Measurements from ENCODE around the gene FAM186B. TPM values are rescaled to one million over a fixed set of nuclear protein-coding genes. Genes with fewer than 3 reads are reported as not detected.

The FAM186B gene
- total RNA-seq, 1 experiment from 2014 or later: 0.39 TPM

DNA sequence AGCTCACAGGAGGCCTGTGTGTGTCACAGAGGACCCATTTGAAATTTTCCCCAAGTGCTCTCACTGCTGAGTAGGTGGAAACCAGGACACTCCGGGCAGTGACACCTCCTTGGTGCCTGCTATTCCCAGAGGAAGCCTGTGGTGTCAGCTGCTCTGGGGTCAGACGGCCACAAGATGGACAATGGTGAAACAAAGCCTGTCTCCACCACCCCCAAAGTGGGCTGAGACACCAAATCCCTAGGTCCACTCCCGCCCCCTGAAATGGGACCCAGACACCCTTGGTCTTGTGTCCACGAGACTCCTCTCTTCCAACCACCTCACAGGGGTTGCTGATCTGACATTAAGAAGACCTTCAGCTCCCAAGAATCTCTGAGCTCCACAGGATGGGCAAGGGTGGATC is 59.6 kb downstream of the FAM186B start:
- POLR2A ChIA-PET: no interaction called here
- ATAC-seq: no peak
- Mint-ChIP-seq H3K4me3 (no peak overlapping the region), H3K9me3 (no peaks in the 10 kb centered on the region), H3K27me3 (ENCODE audit: low read depth) (peaks cover 97% of the 10 kb centered on the region), H3K36me3 (no peaks in the 10 kb centered on the region), H3K4me1 (peaks cover 26% of the 10 kb centered on the region), H3K27ac (no peak overlapping the region)
- TF ChIP-seq, protein P1, sequence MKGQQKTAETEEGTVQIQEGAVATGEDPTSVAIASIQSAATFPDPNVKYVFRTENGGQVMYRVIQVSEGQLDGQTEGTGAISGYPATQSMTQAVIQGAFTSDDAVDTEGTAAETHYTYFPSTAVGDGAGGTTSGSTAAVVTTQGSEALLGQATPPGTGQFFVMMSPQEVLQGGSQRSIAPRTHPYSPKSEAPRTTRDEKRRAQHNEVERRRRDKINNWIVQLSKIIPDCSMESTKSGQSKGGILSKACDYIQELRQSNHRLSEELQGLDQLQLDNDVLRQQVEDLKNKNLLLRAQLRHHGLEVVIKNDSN (CRISPR knock-in tag; IDR thresholded peaks at IDR 0.05): no peak
- TF ChIP-seq RORB (CRISPR knock-in tag; IDR thresholded peaks at IDR 0.05): no peak
- TF ChIP-seq AFF4 (CRISPR knock-in tag; IDR thresholded peaks at IDR 0.05; ENCODE audit: borderline replicate concordance): no peak
- TF ChIP-seq, protein P2, sequence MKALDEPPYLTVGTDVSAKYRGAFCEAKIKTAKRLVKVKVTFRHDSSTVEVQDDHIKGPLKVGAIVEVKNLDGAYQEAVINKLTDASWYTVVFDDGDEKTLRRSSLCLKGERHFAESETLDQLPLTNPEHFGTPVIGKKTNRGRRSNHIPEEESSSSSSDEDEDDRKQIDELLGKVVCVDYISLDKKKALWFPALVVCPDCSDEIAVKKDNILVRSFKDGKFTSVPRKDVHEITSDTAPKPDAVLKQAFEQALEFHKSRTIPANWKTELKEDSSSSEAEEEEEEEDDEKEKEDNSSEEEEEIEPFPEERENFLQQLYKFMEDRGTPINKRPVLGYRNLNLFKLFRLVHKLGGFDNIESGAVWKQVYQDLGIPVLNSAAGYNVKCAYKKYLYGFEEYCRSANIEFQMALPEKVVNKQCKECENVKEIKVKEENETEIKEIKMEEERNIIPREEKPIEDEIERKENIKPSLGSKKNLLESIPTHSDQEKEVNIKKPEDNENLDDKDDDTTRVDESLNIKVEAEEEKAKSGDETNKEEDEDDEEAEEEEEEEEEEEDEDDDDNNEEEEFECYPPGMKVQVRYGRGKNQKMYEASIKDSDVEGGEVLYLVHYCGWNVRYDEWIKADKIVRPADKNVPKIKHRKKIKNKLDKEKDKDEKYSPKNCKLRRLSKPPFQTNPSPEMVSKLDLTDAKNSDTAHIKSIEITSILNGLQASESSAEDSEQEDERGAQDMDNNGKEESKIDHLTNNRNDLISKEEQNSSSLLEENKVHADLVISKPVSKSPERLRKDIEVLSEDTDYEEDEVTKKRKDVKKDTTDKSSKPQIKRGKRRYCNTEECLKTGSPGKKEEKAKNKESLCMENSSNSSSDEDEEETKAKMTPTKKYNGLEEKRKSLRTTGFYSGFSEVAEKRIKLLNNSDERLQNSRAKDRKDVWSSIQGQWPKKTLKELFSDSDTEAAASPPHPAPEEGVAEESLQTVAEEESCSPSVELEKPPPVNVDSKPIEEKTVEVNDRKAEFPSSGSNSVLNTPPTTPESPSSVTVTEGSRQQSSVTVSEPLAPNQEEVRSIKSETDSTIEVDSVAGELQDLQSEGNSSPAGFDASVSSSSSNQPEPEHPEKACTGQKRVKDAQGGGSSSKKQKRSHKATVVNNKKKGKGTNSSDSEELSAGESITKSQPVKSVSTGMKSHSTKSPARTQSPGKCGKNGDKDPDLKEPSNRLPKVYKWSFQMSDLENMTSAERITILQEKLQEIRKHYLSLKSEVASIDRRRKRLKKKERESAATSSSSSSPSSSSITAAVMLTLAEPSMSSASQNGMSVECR (CRISPR knock-in tag; IDR thresholded peaks at IDR 0.05; ENCODE audit: borderline replicate concordance): no peak
- TF ChIP-seq, protein P3, sequence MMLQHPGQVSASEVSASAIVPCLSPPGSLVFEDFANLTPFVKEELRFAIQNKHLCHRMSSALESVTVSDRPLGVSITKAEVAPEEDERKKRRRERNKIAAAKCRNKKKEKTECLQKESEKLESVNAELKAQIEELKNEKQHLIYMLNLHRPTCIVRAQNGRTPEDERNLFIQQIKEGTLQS (CRISPR knock-in tag; conservative IDR thresholded peaks at IDR 0.05): no peak
- TF ChIP-seq HMGXB4 (CRISPR knock-in tag; IDR thresholded peaks at IDR 0.05): no peak
- TF ChIP-seq HMGA2 (CRISPR knock-in tag; IDR thresholded peaks at IDR 0.05): no peak
- no peak for TF ChIP-seq TCF7 (CRISPR knock-in tag; IDR thresholded peaks at IDR 0.05; ENCODE audit: low read depth)
- TF ChIP-seq, protein P4, sequence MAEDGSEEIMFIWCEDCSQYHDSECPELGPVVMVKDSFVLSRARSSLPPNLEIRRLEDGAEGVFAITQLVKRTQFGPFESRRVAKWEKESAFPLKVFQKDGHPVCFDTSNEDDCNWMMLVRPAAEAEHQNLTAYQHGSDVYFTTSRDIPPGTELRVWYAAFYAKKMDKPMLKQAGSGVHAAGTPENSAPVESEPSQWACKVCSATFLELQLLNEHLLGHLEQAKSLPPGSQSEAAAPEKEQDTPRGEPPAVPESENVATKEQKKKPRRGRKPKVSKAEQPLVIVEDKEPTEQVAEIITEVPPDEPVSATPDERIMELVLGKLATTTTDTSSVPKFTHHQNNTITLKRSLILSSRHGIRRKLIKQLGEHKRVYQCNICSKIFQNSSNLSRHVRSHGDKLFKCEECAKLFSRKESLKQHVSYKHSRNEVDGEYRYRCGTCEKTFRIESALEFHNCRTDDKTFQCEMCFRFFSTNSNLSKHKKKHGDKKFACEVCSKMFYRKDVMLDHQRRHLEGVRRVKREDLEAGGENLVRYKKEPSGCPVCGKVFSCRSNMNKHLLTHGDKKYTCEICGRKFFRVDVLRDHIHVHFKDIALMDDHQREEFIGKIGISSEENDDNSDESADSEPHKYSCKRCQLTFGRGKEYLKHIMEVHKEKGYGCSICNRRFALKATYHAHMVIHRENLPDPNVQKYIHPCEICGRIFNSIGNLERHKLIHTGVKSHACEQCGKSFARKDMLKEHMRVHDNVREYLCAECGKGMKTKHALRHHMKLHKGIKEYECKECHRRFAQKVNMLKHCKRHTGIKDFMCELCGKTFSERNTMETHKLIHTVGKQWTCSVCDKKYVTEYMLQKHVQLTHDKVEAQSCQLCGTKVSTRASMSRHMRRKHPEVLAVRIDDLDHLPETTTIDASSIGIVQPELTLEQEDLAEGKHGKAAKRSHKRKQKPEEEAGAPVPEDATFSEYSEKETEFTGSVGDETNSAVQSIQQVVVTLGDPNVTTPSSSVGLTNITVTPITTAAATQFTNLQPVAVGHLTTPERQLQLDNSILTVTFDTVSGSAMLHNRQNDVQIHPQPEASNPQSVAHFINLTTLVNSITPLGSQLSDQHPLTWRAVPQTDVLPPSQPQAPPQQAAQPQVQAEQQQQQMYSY (CRISPR knock-in tag; IDR thresholded peaks at IDR 0.05): no peak
- TF ChIP-seq, protein P5, sequence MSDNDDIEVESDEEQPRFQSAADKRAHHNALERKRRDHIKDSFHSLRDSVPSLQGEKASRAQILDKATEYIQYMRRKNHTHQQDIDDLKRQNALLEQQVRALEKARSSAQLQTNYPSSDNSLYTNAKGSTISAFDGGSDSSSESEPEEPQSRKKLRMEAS (CRISPR knock-in tag; IDR thresholded peaks at IDR 0.05): no peak
- TF ChIP-seq ELF4 (CRISPR knock-in tag; IDR thresholded peaks at IDR 0.05; ENCODE audit: low read depth): no peak
- no peak for TF ChIP-seq SMAD3 (CRISPR knock-in tag; IDR thresholded peaks at IDR 0.05; ENCODE audit: borderline replicate concordance)
- TF ChIP-seq GABPB1 (CRISPR knock-in tag; IDR thresholded peaks at IDR 0.05): no peak
- no peak for TF ChIP-seq ZBTB21 (CRISPR knock-in tag; IDR thresholded peaks at IDR 0.05; ENCODE audit: borderline replicate concordance)
- no peak for TF ChIP-seq CBFB (CRISPR knock-in tag; IDR thresholded peaks at IDR 0.05; ENCODE audit: low read depth)
- no peak for DNase-seq (ENCODE audit: low spot score)
- CTCF ChIA-PET: interaction anchor here (0.7 to 4.9 kb wide), 9 partner anchors 8 to 257 kb away, joined by 3 to 34 read pairs (median 4); partner anchors contain the start of genes DNAJC22 and SPATS2

Measured in WTC11 (cell line).